RPMI8226 (cell line): ENCODE data around the gene PKLR.
"Not testable (repeated sequence)": the region's sequence is repeated elsewhere in the genome, so short reads cannot be mapped to it uniquely, and the experiment has no call there.

Experiments
- DNase-seq: peaks from one replicate; pipeline ENCODE4 v3.0.0-alpha.2; 2015

Gene PKLR

DNA sequence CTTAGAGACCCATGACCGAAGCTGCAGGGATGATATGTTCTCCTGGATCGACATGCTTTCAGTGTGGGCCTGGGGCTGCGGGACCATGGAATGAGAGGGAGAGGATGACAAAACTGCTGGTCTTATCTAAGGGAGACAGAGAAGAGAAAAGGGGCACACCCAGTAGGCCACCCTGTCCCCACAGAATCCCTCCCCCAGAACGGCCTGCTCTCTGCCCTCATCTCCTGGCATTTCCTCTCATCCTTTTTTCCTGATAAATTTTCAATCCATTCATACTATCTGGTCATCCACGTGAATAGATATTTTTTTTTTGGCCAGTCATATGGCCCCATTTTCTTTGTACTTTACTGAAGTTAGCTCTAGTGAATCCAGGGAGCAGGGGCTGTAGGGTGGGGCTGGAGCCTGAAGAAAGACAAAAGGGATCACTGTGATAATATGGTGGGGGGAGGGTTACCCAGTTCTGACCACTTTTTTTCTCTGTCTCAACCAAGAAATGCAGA is at the start of gene PKLR:
TSS of gene PKLR (minus strand) at position 97 of the 500 bp plus-strand sequence. CDS start at position 54, 43 bp downstream.
- no peak for DNase-seq

DNA sequence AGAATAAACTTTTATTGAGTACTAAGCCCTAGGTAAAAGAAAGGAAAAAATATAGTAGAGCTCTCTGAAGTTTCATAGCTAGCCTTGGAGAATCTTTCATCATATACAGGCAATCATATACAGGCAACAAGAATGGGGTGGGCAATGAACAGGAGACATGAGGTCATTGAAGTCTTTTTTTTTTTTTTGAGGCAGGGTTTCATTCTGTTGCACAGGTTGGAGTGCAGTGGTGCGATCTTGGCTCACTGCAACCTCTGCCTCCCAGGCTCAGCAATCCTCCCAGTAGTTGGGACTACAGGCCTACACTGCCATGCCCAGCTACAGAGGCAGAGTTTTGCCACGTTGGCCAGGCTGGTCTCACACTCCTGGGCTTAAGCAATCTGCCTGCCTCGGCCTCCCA is 41.6 kb upstream of the PKLR start:
- DNase-seq: no peak

DNA sequence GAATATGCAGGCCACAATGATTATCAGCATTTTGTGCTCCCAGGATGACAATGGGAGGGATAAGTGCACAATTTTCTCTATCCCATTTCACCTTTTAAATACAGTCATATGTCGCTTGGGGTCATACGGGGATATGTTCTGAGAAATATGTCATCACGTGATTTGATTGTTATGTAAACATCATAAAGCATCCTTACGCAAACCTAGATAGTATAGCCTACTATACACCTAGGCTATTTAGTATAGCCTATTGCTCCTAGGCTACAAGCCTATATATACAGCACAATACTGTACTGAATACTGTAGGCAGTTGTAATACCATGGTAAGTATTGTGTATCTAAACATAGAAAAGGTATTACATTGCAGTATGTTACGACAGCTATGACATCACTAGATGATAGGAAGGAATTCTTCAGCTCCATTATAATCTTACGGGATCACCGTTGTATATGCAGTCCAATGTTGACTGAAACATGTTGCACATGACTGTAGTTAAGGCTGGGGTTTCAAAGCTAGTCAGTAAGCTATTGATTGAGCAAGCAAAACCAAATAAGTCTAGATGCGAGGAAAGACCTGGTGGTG is 38.4 kb upstream of the PKLR start:
- no peak for DNase-seq

DNA sequence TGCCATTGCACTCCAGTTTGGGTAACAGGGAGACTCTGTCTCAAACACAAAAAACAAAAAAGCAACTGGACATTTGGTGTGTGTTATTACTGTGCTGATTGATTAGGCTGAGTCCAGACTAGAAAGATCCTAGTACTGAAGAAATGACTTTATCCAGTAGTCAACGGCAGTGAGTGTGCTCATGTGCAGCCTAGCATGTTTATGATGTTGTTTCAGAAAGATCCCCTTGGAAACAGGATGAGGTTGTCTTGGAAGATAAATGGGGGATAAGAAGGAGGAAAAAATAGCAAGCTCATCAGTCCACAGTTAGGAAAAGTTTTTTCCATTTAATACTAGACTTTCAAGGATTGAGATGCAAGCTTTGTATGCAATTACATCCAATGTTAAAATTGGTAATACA is 33.7 kb upstream of the PKLR start:
- DNase-seq: no peak

GRCh38 chr1:155329980-155330598 is 28.9 kb upstream of the PKLR start:
- DNase-seq: no peak

GRCh38 chr1:155328856-155329255 is 27.6 kb upstream of the PKLR start:
- DNase-seq: not testable (repeated sequence)

- DNase-seq: no peak
These were observed 26.7 kb upstream of the PKLR start for GRCh38 chr1:155327981-155328380.

DNA sequence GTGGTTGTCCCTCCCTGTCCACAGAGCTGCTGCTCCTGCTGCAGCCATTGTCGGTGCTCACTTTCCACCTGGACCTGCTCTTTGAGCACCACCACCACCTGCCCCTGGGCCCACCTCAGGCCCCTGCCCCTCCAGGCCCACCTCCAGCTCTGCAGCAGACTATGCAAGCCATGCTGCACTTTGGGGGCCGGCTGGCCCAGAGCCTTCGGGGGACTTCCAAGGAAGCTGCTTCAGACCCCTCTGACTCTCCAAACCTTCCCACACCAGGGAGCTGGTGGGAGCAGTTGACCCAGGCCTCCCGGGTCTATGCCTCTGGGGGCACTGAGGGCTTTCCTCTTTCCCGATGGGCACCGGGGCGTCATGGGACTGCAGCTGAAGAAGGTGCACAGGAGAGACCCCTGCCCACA is 25.4 kb upstream of the PKLR start:
- no peak for DNase-seq

GRCh38 chr1:155326020-155326526 is 24.8 kb upstream of the PKLR start:
- no peak for DNase-seq

GRCh38 chr1:155325603-155325893 is 24.3 kb upstream of the PKLR start:
- no peak for DNase-seq

DNA sequence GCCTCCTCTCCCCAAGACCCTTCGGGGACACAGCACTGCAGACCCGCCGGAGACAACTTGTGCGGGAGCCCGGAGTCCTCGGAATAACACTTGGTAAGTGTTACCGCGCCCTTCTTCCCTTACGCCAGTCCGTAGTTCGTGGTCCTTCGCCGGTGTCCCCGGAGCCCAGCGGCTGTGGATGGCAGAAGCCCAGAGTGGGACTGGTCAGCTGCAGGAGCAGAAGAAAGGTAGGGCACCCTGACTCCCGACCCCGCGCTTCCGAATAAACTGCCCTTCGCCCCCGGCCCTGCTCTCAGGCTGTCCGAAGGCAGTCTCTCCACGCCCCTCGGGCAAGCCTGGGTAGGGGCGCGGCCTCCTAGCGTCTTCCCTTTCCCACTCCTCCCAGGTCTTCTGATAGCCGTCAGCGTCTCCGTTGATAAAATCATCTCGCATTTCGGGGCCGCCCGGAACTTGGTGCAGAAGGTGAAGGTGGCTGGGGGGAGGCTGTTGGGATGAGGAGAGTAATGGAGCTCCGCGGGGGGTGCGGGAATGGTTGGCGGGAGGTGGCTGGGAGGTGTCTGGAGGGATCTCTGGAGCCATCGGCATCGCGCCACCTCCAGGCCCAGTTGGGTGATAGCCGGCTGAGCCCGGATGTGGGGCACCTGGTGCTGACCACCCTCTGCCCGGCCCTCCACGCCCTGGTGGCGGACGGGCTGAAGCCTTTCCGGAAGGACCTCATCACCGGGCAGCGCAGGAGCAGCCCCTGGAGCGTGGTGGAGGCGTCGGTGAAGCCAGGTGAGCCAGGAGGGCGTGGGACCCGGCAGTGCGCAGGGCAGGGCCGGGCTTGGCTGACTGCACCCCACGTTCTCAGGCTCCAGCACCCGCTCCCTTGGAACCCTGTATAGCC is 23.7 kb upstream of the PKLR start:
- DNase-seq: peak; percentile 50

DNA sequence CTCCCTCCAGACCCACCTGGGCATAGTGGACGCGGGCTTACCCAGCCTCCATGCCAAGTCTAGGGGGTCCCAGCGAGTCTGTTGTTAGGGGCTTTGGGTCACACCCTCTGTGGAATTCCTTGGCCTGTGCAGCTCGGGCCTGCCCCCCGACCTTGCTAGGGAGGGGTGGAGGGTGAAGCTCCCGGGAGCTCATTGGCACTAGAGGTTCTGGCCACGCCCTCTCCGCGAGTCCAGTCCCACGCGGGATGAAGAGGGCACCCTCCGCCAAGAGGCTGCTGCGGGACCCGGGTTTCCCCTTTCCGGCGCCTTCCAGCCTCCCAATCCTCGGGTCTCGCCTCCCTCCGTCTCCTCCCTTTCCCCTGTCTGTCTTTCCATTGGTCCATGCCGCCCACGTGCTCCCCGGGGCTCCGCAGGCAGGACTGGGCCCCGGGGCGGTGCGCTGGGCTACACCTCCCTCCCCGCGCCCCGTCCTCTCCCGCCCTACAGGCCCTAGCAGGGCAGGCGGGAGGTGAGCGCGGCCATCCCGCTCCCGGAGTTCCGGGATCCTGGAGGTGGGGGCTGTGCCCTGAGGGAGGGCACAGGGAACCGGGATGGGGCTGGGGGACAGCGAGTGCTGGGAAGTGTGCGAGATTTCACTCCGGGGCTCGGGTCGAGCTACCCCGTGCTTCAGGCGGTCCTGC is 22.9 kb upstream of the PKLR start:
- DNase-seq: peak; percentile 97

DNA sequence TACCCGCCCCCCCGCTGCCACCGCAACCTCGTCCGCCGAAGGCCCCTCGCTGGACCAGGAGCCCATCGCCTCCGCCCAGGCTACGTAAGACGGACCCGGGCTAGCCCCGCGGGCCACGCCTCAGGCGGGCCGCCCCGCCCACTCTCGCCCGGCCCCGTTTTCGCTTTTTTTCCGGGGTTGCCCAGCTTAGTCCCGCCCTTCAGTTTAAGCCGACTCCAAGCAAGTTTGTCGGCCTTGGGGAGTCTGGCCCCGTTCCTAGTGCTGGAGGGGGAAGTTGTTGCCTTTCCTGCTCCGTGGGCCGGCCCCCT is 22.4 kb upstream of the PKLR start:
- peak; percentile 95 for DNase-seq

GRCh38 chr1:155322953-155323728 is 21.9 kb upstream of the PKLR start:
- peak; percentile 90 for DNase-seq

- peak; percentile 15 for DNase-seq
These were observed 21.3 kb upstream of the PKLR start for GRCh38 chr1:155322571-155322952.

- peak; percentile 12 for DNase-seq
These were observed 20.6 kb upstream of the PKLR start for GRCh38 chr1:155321639-155322503.

DNA sequence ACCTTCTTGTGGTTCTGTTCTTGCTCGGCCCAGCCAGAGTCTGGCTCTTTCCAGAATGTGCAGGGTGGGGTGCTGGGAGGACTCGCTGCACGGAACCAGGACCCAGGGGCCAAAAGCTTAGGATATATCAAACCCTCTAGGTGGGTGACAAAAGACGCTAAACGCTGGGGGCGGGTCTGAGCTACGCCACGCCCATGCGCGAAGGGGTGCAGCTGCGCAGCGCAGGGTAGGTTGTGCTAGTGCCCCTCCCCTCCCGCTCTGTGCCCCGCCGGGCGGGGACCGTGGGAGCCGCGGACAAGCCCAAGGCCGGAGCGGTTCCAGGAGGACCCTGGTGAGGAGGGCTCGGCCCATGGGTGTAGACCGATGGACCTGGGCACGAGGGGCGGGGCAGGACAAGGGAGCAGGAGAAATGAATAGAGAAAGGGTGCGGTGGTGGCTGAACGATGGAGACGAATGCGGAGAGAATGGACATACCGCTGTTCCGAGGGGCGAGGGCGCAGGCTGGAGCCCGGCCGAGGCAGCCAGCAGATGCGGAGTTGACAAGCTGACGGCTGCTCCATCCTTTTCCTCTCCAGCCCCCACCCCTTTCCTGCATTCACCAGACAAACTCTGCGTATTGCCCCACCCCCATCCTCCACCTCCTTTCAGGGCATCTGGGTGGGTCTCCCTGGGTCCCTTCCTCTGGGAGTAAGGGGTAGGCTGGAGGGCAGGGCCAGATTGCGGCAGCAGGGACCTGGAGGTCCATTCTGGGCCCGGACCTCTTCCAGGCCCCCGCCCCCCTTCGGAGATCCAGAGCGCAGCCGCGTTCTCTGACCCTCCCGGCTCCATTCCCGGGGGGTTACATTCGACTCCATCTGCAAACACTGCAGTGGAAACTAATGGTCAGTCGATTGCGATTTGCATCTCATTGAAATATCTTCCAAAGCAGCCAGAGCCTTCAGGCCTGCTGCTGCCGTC is 19.7 kb upstream of the PKLR start, which contains the start of gene RUSC1:
TSS of gene RUSC1 (plus strand) at position 234 of the 957 bp plus-strand sequence. CDS start 880 bp downstream, outside the sequence.
- DNase-seq: no peak

DNA sequence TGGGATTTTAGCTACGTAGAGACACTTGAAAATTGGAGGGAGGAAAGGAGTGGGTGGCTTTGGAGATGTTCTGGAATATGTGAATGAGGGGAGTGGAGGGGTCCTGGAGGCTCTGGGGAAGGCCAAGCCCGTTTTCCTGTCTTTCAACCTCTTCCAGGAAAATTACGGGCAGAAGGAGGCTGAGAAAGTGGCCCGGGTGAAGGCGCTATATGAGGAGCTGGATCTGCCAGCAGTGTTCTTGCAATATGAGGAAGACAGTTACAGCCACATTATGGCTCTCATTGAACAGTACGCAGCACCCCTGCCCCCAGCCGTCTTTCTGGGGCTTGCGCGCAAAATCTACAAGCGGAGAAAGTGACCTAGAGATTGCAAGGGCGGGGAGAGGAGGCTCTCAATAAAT is 19.0 kb upstream of the PKLR start:
- DNase-seq: no peak

DNA sequence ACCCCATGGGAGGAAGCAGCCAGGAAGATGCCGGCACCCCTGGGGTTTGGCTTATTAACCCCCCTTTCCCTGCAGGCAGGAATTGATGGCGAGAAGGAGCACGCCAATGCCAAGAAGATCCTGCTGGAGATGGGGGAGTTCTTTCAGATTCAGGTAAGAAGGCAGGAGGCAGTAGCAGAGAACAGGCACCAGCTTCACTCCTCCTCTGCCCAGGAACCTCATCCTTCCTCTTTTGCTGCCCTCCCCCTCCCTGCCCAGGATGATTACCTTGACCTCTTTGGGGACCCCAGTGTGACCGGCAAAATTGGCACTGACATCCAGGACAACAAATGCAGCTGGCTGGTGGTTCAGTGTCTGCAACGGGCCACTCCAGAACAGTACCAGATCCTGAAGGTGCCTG is 18.3 kb upstream of the PKLR start:
- no peak for DNase-seq

- no peak for DNase-seq
These were observed 16.8 kb upstream of the PKLR start for GRCh38 chr1:155318082-155318481.
